Lung microvascular endothelial cell (primary cell): Measurements from ENCODE around the gene B4GALNT3. TPM values are rescaled to one million over a fixed set of nuclear protein-coding genes. Genes with fewer than 3 reads are reported as not detected.

Source experiments
- DNase-seq, 2 donors: peaks; one replicate each; pipeline versions ENCODE4 v3.0.0 to v3.0.0-alpha.2; 2010; ENCODE audit warnings: low read depth in 2 of 2
- total RNA-seq: library from RNA; depleted of rRNA; stranded (reverse); fragments of >200 nt; gene quantifications from 2 replicates; pipeline ENCODE4 v1.2.1, GENCODE V29; 2014

Gene B4GALNT3
- total RNA-seq, 1 donor from 2014 or later, result under 0.01 TPM

DNA sequence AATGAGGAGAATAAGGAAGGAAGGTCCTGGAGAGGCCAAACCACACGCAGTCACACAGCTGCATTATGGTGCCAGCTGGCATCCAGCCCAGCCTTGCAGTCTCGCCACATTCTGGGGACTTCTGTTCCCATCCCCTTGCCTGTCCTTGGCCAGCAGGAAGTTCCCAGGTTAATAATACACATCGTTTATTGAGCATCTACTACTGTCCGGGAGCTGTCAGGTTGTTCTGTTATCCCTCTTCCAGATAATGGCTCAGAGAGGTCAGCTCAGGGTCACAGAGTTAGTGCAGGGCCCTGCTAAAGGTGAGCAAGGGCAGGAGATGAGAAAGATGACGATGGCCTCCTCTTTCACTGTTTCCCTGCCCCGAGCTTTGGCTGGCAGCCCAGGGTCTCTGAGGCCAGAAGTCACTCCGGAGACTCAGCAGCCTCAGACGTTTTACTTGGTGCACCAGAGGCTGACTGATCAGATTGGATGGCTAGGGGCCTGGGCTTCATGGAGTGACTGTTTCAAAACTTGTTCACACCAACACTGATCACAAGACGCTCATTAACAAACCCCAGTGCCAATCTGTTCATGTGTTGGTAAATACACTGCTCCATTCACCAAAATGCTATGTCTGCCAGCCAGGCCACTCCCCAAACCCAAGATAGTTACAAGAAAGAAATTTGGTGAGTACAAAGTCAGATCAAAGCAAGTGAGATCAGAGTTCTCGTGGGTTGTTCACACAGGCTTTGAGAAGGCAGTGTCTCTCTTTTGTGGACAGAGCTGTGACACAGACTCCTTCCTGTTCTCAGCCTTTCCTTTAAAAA lies 79.2 kb downstream of the B4GALNT3 start:
- peak; percentile 72 to 89 for DNase-seq

DNA sequence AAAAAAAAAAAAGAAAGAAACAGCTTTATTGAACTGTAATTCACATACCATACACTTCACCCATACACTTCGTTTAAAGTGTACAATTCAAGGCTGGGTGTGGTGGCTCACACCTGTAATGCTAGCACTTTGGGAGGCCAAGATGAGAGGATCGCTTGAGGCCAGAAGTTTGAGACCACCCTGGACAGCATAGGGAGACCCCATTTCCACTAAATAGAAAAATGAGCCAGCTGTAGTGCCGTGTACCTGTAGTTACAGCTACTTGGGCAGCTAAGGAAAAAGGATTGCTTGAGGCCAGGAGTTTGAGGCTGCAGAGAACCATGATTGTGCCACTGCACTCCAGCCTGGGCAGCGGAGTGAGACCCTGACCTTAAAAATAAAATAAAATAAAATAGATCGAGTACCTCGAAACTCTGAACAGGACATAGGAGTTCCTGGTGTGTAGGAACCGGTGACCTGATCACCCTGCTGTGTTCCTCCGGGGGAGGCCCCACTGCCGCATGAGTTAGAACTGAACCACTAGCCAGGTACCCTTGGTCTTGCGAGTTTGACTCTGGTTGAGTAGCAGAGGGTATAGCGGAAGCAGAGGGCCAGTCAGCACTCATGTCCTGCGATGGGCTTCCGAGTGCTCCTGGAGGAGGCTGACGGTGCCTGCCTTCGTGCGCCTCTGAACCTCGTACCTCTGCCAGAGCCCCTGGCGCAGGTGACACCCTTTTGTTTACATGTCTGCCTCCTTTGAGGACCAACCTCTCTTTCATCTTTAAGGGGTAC lies 80.0 kb downstream of the B4GALNT3 start:
- DNase-seq, result no peak

DNA sequence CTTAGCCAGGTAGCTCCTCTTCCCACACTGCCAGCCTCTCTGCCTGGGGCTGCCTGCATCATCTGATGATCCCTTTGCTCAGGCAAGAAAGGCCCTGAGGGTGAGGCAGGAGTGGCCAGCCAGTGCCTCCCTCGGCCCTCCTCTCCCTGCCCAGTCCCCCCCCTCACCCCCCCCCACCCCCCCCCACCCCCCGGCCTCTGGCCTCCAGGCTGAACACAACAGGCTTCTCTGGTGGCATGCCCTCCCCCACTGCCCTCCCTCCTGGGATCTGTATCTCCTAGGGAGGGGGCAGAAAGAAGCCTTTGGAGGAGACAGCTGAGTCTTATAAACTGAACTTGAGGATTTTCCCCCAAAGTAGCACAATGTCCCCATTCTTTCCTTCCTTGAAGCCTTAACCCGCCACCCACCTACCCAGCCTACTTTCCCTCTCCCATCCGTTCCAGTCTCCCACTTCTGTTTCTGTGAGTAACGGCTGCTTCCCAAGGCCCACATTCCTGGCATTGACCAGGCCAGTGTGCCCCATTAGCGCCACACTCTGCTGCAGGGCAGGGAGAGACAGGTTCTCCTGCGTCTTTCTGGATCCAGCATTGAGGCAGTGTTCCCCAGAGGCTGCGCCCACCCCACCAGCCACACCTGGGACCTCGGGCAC lies 82.1 kb downstream of the B4GALNT3 start:
- DNase-seq, result no peak

DNA sequence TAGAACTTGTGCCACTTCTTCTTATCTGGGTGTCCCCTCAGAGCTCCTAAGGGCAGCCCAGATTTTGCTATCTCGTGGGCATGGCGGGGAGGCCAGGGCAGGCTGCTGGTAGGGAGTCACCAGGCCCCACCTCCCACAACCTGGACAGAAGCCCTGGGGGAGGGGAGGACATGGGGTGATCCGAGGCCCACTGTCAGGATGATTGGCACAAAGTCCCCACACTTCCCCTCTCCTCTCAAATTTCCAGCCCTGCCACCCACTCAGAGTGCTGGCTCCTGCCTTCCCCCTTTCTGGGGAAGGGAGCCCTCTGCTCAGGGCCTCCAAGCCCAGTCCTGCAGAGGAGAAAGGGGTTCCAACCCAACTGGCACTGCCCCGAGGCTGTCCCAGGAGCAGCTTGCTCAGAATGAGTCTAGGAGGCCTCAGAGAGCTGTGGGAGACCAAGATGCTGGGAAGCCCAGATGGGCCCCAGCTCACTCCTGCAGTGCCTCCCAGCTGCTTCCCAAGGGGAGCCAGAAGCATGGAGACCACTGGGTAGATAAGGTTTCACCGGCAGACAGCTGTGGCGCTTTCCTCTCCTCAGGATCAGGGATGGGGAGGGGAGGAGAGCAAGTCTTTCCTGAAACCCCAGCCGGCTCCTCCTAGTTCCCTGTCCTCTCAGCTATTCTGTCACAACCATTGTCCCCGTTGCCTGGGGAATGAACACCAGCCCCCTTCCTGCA lies 82.8 kb downstream of the B4GALNT3 start:
- DNase-seq, result no peak

DNA sequence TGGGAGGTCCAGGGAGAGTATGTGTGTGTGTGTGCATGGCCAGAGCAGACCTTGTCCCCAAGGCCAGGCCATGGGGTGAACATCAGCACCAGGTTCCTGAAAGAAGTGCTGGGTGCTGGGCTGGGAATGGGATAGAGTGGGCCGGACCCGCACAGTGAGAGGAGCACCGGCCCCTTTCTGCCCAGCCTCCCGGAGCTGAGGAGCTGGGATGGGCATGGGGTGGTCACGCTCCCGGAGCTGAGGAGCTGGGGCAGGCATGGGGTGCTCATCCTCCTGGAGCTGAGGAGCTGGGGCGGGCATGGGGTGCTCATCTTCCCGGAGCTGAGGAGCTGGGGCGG lies 83.3 kb downstream of the B4GALNT3 start:
- no peak for DNase-seq

DNA sequence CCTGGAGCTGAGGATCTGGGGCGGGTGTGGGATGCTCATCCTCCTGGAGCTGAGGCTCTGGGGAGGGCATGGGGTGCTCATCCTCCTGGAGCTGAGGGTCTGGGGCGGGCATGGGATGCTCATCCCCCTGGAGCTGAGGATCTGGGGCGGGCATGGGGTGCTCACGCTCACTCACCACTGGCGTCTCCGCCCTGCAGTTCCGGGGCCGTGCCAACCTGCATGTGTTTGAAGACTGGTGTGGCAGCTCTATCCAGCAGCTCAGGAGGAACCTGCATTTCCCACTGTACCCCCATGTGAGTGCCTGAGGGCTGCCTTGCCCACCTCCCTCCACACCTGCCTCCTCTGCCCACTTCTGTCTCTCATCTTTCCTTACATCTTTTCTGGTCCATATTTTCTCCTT lies 84.4 kb downstream of the B4GALNT3 start:
- no peak for DNase-seq

DNA sequence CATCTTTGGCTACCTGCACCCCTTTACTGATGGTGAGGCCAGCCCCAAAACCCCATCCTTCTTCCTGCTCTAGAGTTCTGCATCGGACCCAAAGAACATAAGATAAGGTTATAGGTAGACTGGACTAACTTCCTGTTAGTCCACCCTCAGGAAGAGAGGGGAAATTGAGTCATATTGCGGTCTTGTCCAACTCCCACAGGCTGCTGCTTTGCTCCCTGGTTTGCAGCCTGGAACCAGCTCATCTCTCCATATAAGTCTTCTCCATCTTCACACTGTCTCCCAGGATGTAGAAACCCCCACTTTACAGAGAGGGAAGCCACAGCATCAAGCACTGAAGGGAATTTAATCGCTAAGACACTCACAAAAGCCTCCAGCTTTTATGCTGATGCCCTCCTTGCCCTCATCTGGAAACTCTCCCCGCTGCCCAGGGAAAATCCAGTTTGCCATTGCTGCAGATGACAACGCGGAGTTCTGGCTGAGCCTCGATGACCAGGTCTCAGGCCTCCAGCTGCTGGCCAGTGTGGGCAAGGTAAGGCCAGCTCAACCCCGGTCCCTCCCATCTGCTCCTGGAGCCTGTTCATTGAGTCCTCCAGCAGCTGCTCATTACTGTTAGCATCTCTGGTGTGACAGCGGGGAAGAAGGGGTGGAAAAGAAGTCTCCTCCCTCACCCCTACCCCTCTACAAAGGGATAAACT lies 85.3 kb downstream of the B4GALNT3 start:
- peak in 1 of 2 donors; percentile 58 for DNase-seq

DNA sequence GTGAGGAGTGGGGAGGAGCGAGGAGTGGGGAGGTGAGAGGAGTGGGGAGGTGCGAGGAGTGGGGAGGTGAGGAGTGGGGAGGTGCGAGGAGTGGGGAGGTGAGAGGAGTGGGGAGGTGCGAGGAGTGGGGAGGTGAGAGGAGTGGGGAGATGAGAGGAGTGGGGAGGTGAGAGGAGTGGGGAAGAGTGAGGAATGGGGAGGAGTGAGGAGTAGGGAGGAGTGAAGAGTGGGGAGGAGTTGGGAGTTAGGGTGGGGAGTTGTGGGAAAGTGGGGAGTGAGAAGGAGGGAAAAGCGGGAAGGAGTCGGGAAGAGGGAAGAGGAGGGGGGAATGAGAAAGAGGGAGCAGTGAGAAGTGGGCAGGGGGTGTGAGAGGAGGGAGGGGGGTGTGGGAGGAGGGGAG lies 86.1 kb downstream of the B4GALNT3 start:
- no peak for DNase-seq

DNA sequence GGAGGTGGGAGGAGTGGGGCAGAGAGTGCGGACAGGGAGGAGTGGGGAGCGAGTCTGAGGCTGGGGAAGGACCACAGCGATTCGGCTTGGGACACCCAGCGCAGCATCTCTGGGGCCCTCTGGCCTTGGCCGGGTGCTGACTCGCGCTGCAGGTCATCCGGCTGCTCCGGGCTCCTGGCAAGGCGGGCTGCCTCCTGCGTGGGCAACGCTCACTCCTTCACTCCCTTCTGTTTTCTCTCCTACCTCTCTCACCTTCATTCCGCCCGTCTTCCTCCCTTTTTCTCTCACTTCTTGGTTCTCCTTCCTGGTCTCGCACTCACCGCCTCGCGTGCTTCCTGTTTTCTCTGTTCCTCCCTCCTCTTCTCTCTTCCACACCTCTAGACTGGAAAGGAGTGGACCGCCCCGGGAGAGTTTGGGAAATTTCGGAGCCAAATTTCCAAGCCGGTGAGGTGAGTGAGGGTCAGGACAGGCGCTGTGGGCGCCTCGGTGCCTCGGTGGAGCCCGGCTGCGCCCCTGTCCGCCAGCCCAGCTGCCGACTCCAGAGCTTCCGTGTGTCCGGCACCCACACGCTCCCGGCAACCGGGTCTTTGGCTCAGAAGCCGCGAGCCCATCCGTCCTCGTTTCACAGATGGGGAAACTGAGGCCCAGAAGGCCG lies 86.7 kb downstream of the B4GALNT3 start:
- DNase-seq, result no peak

DNA sequence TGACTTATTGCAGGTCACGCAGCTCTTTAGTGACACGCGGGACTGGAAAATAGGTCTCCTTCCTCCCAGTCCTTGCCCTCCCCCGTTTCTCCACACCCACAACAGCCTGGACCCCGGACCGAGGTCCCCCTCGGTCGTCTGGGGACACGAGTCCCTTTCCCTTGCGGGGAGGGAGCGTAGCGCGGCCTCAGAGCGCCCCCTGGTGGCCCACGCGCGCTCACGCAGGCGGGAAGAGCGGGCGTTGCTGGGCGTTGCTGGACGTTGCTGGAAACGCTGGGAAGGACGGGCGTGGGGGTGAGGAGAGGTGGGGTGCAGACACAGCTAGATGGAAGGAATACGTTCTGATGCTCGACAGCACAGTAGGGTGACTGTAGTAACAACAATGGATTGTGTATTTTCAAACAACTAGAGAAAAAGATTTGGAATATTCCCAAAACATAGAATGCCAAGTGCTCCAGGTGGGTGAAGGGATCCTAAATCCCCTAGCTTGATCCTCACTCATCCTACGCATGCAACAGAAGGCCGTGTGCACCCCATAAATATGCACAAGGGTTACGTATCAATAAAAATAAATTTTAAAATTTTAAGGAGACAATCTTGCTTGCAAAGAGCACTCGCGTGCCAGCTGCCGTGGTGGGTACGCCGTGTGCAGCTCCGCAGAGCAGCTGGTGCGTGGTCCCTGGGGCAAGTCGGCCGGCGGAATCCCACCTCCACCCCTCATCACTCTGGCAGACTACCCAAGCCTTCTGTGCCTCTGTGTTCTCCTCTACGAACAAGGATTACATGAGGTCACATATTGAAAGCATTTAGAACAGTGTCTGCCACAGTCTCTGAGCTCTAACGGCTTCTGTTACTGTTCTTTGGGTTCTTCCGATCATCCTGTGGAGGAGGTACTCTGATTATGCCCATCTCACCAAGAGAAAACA lies 87.4 kb downstream of the B4GALNT3 start:
- peak; percentile 65 to 76 for DNase-seq

DNA sequence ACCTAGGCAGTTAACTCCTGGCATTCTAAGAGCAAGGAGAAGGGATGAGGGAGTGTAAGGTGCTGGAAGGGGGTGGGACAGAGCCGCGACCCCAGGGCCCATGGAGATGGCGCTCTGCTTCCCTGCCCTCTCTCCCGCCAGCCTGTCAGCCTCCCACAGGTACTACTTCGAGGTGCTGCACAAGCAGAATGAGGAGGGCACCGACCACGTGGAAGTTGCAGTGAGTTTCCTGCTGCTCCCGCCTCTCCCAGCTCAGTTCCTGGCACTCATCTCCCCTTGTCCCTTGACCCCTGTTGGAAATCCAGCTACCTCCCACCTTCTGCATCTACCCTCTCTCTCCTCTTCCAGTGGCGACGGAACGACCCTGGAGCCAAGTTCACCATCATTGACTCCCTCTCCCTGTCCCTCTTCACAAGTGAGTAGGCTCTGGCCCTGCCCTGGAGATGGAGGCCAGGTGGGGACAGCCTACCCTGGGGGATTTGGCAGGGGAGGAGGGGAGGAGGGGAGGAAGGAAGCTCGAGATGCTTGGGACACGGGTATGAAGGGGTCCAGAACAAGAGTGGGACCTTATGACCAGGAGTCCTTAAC lies 88.2 kb downstream of the B4GALNT3 start:
- DNase-seq, result no peak

DNA sequence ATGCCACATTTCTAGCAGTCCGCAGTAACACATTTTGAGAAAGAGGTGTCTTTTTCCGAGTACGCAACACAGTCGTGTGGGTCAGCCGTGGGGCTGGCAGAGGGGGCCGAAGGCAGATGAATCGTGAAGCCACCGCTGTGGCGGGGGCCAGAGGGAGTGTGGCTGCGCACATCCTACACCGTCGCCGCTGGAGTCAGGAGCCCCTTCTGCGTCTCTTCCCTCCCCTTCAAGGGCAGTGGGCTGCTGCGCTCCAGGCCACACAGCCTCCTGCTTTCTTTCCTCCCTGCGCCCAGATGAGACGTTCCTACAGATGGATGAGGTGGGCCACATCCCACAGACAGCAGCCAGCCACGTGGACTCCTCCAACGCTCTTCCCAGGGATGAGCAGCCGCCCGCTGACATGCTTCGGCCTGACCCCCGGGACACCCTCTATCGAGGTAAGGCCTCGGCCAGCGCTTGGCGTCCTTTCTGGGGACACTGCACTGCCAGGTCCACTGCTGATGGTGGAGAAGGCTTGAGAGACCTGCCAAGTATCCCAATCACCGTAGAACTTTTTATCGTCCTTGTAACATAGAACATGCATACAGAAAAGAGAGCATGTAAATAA lies 89.8 kb downstream of the B4GALNT3 start:
- no peak for DNase-seq

DNA sequence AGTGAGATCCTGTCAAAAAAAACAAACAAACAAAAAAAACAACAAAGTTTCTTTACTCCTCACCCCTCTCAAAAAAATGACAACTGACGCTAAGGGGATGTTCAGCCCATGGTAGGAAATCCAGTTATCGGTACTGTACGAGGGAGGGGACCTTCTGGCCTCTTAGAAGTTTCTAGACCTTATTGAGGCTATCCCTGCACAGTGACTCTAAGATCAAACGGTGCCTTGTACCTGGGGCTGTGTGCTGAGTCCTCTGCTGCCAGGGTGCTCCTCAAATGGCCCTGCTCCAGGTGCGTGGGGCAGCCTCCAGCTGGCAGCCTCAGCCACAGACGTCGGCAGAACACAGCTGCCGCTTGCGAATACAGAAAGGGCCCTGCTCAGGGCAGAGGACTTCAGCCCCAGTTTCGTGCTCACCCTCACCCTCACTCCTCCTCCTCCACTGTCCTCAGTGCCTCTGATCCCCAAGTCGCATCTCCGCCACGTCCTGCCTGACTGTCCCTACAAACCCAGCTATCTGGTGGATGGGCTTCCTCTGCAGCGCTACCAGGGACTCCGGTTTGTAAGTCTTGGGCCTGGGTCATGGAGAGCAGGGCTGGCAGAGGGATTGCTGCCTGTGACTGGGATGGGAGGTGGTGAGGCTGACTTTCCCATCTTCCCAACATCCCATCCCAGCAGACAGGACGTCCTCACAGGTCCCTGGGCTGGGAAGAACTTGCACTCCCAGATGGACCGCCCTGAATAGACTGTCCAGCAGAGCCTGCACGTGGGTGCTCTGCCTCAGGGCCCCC lies 90.9 kb downstream of the B4GALNT3 start:
- no peak for DNase-seq

DNA sequence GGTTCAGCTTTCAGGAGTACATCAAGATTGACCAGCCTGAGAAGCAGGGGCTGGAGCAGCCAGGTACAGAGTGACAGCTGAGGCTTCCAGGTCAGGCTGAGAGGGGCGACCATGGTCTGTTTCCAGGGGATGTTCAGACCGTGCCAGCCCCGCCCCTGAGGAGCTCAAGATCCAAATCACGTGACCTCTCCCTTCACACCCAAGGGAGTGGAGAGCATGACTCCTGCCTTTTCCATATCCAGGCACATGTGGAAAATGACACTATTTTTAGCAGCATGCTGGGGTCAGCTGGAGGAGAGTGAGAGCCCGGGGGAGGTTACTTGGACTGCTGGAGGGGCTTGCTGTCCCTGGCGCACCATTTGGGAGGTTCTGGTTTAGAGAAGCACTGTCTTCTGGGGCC lies 92.7 kb downstream of the B4GALNT3 start:
- no peak for DNase-seq

DNA sequence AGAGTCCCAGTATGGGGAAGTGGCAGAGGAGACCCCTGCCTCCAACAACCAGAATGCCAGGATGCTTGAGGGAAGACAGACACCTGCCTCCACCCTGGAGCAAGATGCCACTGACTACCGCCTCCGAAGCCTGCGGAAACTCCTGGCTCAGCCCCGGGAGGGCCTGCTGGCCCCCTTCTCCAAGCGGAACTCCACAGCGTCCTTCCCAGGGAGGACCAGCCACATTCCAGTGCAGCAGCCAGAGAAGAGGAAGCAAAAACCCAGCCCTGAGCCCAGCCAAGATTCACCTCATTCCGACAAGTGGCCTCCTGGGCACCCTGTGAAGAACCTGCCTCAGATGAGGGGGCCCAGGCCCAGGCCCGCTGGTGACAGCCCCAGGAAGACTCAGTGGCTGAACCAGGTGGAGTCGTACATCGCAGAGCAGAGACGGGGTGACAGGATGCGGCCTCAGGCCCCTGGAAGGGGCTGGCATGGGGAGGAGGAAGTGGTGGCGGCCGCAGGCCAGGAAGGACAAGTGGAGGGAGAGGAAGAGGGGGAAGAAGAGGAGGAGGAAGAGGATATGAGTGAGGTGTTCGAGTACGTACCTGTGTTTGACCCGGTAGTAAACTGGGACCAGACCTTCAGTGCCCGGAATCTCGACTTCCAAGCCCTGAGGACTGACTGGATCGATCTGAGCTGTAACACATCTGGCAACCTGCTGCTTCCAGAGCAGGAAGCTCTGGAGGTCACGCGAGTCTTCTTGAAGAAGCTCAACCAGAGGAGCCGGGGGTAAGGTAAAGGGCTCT lies 93.7 kb downstream of the B4GALNT3 start:
- no peak for DNase-seq

DNA sequence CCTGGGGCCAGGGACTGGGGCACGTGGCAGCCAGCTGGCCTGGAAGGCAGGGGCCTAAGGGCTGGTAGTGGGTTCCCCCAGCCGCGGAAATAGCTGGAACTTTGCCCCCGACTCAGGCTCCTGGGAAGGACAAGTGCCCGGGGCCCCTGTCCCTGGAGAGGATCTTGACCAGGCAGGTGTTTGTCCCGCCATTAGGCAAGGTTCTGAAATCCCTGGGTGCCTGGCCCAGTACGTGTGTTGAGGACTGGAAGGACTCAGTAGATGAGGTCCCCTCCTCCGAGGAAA lies 94.2 kb downstream of the B4GALNT3 start:
- no peak for DNase-seq

DNA sequence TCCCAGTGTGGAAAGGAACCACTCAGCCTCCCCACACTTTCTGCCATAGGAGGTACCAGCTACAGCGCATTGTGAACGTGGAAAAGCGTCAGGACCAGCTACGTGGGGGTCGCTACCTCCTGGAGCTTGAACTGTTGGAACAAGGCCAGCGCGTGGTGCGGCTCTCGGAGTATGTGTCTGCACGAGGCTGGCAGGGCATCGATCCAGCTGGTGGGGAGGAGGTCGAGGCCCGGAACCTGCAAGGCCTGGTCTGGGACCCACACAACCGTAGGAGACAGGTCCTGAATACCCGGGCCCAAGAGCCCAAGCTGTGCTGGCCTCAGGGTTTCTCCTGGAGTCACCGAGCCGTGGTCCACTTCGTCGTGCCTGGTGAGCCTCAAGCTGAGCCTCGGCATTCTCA lies 96.8 kb downstream of the B4GALNT3 start:
- DNase-seq, result no peak
